KMS-11 (cell line): ENCODE measurements around the gene ESRRB.

ENCODE experiments used
- H2AFZ ChIP-seq: fragments of 200-600 bp; sonication (generic); 2 replicates; pipeline ENCODE4 v1.6.1; 2016; ENCODE audit warnings: antibody characterized with exemption, mixed run types, low read depth
- H3K27ac ChIP-seq: fragments of 200-600 bp; sonication (generic); 2 replicates; pipeline ENCODE4 v1.6.1; 2016; ENCODE audit warnings: mild to moderate bottlenecking, mixed run types
- H3K27me3 ChIP-seq: fragments of 200-600 bp; sonication (generic); 2 replicates; pipeline ENCODE4 v1.6.1; 2017; ENCODE audit warnings: mild to moderate bottlenecking, low read depth, mixed run types, moderate library complexity; ENCODE audit not compliant: insufficient read depth
- H3K36me3 ChIP-seq: fragments of 200-600 bp; sonication (generic); 2 replicates; pipeline ENCODE4 v1.6.1; 2017; ENCODE audit warnings: mild to moderate bottlenecking, mixed run types; ENCODE audit not compliant: insufficient read depth
- H3K4me1 ChIP-seq: fragments of 200-600 bp; sonication (generic); 2 replicates; pipeline ENCODE4 v1.6.1; 2016; ENCODE audit warnings: mild to moderate bottlenecking, low read depth, mixed run types; ENCODE audit not compliant: poor library complexity, severe bottlenecking
- H3K4me2 ChIP-seq: fragments of 200-600 bp; sonication (generic); 2 replicates; pipeline ENCODE4 v1.7.0; 2016; ENCODE audit warnings: mild to moderate bottlenecking, mixed run types
- H3K4me3 ChIP-seq: fragments of 200-600 bp; sonication (generic); IDR thresholded peaks from 2 replicates; pipeline ENCODE4 v1.6.1; 2017; ENCODE audit warnings: low read depth, low read length, mixed read lengths; ENCODE audit not compliant: insufficient read depth
- H3K79me2 ChIP-seq: fragments of 200-600 bp; sonication (generic); 2 replicates; pipeline ENCODE4 v1.6.1; 2016; ENCODE audit warnings: low read depth, mixed run types; ENCODE audit not compliant: insufficient read depth
- H3K9ac ChIP-seq: fragments of 200-600 bp; sonication (generic); 2 replicates; pipeline ENCODE4 v1.6.1; 2016; ENCODE audit warnings: mild to moderate bottlenecking, mixed run types
- H4K20me1 ChIP-seq: fragments of 200-600 bp; sonication (generic); 2 replicates; pipeline ENCODE4 v1.6.1; 2016; ENCODE audit warnings: mild to moderate bottlenecking, mixed run types; ENCODE audit not compliant: insufficient read depth
- CTCF ChIP-seq: fragments of 200-600 bp; sonication (generic); conservative IDR thresholded peaks from 2 replicates; pipeline ENCODE4 v1.6.1; 2017; ENCODE audit warnings: low read depth, mild to moderate bottlenecking, antibody characterized with exemption, low read length, moderate library complexity, mixed read lengths

ESRRB gene

GRCh38 chr14:76490111-76490510 is 114.2 kb downstream of the ESRRB start:
- H3K27ac ChIP-seq, result no peak overlapping the region
- no peak overlapping the region for H3K9ac ChIP-seq
- H3K4me1 ChIP-seq, result no peaks in the 10 kb centered on the region
- H3K4me2 ChIP-seq, result no peak overlapping the region
- H3K4me3 ChIP-seq, result no peak overlapping the region
- H2AFZ ChIP-seq, result no peak overlapping the region
- no peaks in the 10 kb centered on the region for H3K36me3 ChIP-seq
- TF ChIP-seq CTCF, result no peak
- no peaks in the 10 kb centered on the region for H3K27me3 ChIP-seq
- H4K20me1 ChIP-seq, result no peaks in the 10 kb centered on the region
- no peaks in the 10 kb centered on the region for H3K79me2 ChIP-seq

DNA sequence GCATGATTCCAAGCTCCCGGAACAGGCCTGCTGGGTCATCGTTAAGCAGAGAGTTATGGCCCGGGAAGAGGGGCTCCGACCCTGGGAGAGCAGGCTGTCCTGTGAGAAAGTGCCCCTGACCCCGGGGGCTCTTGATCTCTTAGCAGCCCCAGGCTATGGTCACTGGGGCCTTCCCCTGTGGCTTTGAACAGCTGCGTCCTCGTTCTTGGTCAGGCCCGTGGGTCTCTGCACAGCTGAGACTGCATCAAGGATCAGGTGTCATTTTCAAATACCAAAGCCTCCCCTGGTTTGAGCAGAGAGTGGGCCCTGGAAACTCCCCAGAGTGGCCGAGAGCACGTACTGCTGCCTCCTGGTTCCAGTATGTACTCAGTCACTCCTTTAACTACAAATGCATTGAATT is 114.8 kb downstream of the ESRRB start:
- Histone ChIP-seq H3K27me3 (no peaks in the 10 kb centered on the region), H3K9ac (no peak overlapping the region), H3K27ac (no peak overlapping the region), H3K36me3 (no peaks in the 10 kb centered on the region), H3K4me2 (no peak overlapping the region), H3K4me3 (no peak overlapping the region), H3K79me2 (no peaks in the 10 kb centered on the region), H3K4me1 (no peaks in the 10 kb centered on the region), H2AFZ (no peak overlapping the region), H4K20me1 (no peaks in the 10 kb centered on the region)
- TF ChIP-seq CTCF, result no peak

- H3K4me1 ChIP-seq, result no peaks in the 10 kb centered on the region
- no peak overlapping the region for H3K9ac ChIP-seq
- TF ChIP-seq CTCF, result no peak
- H3K27me3 ChIP-seq, result no peaks in the 10 kb centered on the region
- H3K4me3 ChIP-seq, result no peak overlapping the region
- no peaks in the 10 kb centered on the region for H3K79me2 ChIP-seq
- no peak overlapping the region for H3K4me2 ChIP-seq
- no peak overlapping the region for H2AFZ ChIP-seq
- no peak overlapping the region for H3K27ac ChIP-seq
- H4K20me1 ChIP-seq, result no peaks in the 10 kb centered on the region
- H3K36me3 ChIP-seq, result no peaks in the 10 kb centered on the region
These were observed 115.4 kb downstream of the ESRRB start for GRCh38 chr14:76491172-76491930.

- no peak for TF ChIP-seq CTCF
- no peaks in the 10 kb centered on the region for H3K4me1 ChIP-seq
- H4K20me1 ChIP-seq, result no peaks in the 10 kb centered on the region
- no peaks in the 10 kb centered on the region for H3K79me2 ChIP-seq
- no peak overlapping the region for H3K4me2 ChIP-seq
- H2AFZ ChIP-seq, result no peak overlapping the region
- no peaks in the 10 kb centered on the region for H3K27me3 ChIP-seq
- H3K9ac ChIP-seq, result no peak overlapping the region
- no peak overlapping the region for H3K27ac ChIP-seq
- no peaks in the 10 kb centered on the region for H3K36me3 ChIP-seq
- H3K4me3 ChIP-seq, result no peak overlapping the region
These were observed 120.0 kb downstream of the ESRRB start for GRCh38 chr14:76495983-76496382.
